HT-29 (cell line): ENCODE measurements around the gene NRG3. TPM values are rescaled to one million over a fixed set of nuclear protein-coding genes. Genes with fewer than 3 reads are reported as not detected.

ENCODE experiments used
- DNase-seq: peaks from one replicate; pipeline ENCODE4 v3.0.0-alpha.2; 2015; ENCODE audit warnings: low spot score
- total RNA-seq: library from RNA; depleted of rRNA; stranded (reverse); fragments of >200 nt; shearing (Covaris generic); gene quantifications from 2 replicates; pipeline ENCODE4 v1.2.3, GENCODE V29; 2014

Gene NRG3
- total RNA-seq, 1 experiment from 2014 or later = not detected

DNA sequence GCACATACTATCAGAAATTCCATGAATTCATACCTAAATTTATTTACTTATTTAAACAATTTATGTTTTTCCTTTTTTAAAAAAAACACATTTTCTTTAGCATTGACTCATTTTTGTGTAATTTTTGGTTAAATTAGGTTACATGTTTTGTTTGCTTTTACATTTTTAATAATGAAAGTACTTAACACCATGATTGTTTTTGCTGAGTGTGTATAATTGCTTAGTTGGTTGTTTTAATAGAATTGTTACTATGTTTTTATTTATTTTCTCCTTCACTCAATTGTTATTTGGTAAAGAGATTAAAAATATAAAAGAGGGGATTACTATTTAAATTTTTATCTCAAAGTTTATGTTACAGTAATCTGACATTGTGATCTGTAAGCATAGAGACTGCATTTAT is 508.4 kb downstream of the NRG3 start:
- no peak for DNase-seq

DNA sequence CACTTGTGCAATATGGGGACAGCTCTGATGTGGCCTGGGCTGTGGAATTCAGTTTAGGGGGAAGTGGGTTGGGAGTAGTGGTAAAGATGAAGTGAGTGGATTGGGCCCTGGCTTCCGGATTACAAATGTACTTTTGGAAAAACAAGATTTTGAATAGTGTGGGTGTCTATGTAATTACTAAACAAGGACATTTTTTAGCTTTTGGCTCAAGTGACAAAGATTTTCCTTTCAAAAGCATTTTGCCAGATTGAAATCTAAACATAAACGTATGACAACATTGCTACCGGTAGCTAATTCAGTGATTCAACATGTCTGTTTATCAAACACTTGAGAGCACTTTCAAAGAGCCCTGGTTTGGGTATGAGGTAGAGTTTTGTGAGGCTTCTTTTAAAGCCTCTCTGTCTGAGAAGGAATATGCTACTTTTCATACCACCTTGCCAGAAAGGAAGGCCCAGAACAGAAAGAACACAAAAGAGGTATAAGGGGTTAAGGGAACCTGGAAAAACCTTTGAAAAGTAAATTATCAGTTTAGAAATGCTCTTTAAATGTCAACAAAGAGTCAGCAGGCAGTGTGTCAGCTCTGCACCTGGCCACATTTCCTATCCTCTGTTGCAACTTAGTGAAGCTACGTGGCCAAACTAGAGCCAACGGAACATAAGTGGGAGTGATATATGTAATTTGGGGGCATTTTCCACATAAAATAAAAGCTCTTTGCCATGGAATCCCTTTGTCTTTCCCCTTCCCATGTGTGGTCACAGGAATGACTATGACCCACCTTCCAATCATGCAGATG is 516.1 kb downstream of the NRG3 start:
- no peak for DNase-seq

DNA sequence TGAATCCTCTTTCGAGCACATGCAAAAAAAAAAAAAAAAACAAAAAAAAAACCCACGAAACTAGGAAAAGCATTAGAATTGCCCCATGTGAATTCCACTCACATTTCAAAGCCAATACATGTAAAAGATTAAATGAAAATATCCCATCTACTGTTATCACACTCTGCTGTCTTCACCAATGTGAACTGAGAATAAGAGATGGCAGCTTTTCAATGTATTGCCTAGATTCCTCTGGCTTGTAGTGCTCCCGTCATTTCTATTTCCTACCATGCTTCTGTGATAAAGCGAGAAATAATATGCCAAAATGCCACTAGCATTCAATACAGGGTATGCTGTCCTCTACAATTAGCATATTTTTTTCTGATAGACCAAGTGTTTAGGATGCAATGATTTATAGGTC is 517.0 kb downstream of the NRG3 start:
- DNase-seq = no peak

DNA sequence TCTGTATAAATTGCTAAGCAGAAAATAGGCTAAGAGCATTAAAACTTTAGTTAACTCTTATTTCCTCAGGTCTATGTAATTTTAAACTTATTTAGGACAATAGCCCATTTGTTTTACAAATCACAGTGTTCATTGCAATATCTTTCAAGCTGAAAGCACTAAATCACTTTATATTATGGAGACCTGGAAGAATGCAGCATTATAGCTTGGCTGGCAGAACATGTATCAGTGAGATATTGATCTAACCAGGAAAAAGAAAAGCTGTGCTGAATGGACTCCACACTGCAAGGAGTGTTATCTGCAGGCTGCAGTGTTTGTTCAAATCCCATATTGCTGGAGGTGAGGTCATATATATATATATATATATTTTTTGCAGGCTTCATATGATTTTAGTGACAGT is 517.5 kb downstream of the NRG3 start:
- no peak for DNase-seq

DNA sequence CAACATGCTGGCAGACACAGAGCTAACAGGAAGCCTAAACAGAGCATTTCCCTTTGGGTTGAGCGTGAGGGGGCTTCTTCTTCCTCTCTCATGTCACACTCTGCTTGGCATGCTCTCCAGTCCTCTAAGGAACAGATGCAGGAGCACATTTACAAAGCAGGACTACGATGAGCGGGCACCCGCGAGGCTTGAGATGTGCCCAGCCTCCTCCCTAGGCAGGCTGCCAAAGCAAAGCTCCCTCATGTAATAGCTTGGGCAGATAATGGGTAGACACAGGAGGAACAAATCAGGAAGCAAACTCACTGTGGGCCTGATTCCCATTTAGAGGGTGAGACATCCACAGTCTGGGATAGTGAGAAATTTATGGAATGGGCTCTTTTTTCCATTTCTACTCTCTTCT is 519.1 kb downstream of the NRG3 start:
- DNase-seq = no peak

DNA sequence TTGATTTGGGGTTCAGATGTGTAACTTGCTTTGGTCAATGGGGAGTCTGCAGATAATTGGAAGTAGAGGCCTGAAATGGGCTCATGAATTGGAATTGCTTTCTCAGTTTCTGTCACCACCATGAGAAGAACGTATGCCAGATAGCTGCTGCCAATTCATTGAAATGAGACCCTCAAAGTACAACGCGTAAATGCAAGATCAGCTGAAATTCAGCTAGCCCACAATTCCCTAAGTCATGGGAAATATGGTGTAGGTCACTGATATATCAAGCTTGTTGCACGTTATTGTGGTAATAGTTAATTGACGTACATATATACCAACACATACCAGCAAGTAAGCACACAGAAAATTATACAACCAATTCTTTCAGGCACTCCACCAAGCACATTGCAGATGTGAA is 520.0 kb downstream of the NRG3 start:
- no peak for DNase-seq

DNA sequence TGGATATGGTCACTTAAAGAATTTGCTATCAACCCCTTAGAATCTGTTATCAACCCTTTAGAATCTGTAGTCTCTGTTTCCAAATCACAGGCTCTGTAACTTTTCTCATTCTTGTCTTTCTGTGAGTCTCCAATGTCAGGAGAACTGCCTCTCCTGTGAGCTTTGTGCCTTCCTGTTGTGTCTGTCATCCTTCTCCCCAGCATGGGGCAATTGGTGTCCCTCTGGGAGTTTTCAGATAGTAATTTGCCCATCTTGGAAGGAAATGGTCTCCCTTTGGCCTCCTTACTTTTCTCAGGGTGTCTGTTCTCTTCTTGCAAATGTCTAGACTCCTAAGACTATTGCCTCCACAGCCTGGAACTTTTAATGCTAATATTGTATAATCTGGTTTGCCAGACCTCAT is 521.9 kb downstream of the NRG3 start:
- DNase-seq = no peak

DNA sequence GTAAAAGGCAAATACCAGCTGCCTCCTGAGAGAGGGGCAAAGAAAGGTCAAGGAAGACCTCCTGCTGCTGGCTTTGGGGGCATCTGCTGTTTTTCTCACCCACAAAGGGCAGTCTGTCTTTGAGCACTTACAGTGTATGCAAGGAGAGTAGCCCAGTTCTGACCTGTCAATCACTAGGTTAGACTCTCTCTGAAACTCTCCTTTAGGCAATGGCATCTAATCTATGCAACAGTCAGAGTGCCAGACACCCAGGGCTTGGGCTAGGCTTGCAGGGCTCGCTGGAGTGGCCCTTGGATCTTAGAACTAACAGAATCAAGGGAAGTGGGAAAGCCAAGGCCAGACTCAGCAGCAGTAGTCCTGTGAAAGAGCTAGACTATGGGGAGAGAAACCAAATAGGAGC is 522.9 kb downstream of the NRG3 start:
- no peak for DNase-seq

DNA sequence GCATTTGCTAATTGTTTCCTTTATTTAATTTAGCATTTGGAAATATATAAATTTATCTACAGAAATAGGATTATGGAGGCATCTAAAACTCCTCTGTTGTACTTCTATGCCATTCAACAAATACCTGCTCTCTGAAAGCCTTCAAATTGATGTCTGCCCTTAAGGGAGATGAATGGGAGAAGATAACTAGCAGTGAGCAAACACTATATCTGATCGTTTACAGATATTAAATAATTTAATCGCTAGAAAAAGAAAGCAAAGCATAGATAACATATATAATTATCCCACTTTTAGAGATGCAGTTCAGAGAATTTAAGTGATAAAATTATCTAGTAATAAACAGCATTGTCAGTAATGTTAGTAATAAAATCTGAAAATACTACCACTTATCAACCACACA is 524.9 kb downstream of the NRG3 start:
- no peak for DNase-seq

DNA sequence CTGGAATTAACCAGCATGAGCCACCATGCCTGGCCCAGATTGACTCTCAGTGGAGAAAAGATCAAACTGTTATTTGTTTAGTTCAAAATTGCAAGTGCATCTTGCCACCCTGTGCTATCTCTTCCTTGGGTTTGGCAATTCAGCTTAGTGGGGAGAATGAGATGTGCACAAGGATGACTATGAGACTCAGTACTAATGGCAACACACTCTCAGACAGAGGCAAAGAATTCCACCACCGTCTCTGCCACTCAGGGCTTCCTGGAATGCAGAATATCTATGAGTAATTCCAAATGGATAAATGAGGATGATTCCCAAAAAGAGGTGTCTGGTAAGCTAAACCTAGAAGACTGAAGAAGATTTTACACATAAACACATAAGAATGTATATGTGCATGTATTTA is 525.8 kb downstream of the NRG3 start:
- no peak for DNase-seq

DNA sequence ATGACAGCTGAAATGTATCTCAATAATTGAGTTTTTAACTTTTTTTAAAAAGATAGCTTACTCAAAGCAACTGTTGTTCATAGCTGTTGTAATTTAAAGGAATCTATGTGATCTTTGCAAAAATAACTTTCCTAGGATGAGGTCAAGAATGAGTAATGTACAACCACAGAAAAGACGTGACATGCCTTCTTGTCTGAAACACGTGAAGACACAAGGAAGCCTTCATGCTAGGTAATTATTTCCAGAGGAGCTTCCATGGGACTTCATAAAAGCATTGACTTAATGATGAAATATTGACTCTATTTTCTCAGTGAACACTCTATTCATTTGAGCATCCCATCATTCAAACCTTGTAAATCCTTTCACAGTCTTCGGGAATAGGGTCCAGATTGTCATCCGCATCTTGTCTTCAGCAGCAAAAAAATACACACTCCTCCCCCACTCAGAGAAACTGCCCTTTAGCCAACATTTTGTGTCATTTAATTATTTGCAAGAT is 528.0 kb downstream of the NRG3 start:
- no peak for DNase-seq

DNA sequence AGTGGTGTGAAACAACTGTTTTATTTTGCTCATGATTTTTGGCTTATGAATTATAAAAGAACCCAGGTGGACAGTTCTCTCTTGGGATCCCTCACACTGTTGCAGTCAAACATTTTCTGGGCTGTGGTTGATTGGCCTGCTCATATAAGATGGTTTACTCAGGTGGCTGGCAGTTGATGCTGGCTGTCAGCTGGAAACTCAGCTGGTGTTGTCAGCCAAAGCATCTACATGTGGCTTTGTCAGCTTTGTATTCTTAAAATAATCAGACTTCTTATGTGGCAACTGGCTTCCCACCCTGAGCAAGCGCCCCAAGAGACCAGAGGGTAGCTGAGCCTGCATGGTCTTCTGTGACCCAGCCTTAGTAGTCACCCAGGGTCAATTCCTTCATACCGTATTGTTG is 534.7 kb downstream of the NRG3 start:
- DNase-seq = no peak

DNA sequence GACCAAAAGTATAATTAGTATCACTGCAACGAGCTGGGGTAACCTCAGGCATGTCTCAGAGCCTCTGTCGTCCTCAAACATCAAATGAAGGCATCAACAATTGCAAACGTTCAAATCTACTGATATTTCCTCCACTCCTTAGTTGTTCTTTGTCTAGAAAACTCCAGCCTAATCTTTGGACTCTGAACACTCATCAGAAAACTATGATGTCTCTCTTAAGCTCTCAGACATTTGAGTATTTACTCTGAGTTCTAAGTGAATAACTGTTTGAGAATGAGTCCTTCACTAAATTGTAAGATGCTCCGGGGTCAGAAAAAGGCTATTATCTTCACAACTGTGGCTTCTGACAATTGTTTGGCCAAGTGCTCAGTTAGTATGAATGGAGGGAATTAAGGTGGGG is 536.4 kb downstream of the NRG3 start:
- no peak for DNase-seq

DNA sequence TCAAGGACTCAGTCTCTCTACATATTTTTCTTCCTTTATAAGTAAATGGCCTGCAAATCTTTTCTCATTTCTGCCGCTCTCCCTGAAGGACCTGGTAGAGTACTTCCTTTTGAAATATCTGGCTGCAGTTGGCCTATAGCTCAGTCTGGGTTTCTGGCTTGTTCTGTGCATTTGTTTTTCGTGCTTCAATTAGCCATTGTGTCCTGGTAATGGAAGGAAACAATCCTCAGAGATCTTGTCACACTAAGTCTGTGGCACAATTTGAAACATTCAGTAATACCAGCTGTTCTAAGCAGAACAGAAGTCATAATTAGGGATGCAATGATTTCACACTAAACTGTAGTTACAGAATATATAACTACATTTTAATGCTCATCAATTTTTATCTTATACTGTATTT is 545.0 kb downstream of the NRG3 start:
- DNase-seq = no peak

DNA sequence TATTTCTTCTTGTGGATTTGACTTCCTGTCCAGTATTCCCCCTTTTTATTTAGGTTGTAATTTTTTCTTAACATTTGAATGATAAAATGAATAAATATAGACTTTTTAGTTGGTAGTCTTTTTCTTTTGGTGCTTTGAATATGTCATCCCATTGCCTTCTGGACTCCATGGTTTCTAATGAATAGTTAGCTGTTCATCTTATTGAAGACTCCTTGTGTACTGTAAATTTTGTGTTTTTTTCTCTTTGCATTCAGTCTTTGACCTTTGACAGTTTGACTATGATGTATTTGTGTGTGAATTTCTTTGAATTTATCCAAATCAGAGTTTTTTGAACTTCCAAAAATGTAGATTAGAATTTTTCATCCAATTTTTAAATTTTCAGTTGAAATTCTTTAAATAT is 554.3 kb downstream of the NRG3 start:
- no peak for DNase-seq

DNA sequence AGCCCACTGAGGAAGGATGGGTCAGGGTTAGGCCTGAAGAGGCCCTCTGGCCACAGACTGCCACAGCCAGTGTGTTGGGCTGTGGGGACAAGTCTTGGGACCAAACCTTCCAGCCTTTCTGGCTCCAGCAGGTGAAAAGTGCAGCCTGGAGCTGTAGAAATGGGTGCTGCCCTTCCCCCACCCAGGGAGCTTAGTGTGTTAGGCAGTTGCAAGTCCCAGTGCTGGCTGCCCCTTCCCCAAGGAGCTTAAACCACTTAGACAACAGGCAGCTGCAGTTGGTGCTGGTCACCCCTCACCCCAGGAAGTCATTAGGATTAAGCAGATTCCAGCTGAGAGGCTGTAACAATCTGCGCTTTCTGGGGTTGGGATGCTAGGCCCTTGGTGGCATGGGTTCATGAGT is 563.3 kb downstream of the NRG3 start:
- no peak for DNase-seq

DNA sequence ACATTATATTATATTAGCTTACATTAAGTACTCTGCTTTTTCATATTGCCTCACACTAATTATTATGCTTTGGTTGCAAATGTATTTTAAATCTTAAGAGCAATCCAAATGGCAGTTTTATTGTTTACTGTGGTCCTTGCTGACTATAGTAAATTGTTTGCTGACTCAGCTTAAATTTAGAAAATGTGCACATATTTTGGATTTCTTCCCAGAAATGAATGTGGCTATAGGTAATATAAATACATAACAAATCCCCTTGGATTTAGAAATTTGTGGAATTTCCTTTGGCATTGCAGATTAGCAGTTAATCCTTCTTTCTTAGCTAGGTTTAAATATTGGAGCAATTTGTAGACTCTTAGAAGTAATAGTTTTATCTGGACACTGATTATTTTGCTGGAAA is 565.8 kb downstream of the NRG3 start:
- no peak for DNase-seq

DNA sequence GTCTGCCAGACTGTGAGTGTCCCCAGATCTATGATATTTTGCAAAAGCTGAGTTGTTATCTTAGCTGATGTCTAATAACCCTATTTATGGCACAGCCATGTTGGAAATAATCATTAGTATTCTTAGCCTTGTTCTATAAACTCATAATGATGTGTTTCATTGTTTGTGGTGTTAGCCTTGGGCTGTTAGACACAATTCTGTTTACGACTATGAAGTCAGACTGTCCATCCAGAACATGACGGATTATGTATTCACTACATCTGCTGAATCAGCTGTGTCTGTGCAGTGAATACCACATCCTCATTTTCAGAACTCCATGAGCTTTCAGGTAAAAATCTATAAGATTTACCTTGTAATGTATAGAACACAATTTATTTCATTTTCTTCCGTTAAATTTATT is 577.1 kb downstream of the NRG3 start:
- no peak for DNase-seq

DNA sequence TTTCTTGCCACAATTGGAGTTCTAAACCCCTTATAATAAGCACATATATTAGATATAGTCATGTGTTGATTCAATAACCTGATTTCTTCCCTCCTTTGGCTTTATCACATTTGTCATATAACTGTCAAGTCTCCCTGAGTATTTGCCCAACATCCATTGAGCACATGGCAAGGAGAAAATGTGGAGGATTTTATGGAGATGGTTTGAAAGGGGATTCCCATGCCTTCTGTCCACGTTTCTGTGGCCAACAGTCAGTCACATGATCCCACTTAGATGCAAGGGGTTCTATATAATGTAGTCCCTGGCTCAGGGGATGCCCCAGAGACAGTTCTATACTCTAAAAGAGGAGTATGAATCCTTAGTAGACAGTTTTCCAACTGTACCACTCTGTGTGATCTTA is 577.7 kb downstream of the NRG3 start:
- DNase-seq = no peak

DNA sequence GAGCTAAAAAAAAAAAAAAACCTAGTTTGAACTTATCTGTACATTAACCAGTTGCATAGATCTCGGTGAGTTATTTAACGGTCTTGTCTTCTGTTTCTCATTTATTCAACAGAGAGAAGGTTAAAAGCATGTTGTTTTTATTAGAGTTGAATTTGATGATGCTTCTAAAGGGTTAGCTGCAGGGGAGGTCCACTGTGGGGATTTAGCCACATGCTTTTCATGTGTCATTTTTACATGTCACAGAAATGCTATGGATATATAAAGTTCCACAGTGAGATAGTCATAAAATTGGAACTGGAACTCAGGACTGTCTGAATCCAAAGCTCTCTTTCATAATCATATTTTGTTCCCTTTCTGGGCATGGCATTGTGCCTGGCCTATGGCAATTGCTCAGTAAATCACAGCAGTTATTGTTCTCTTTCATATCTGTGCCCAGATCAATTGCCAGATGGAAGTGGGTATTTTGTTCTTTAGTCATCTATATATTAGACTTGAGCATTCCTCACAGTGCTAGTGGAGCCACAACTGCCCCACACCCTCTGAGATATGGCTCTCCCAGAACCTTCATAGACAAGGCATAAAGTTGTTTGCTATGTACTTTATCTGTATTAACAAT is 578.8 kb downstream of the NRG3 start:
- no peak for DNase-seq

DNA sequence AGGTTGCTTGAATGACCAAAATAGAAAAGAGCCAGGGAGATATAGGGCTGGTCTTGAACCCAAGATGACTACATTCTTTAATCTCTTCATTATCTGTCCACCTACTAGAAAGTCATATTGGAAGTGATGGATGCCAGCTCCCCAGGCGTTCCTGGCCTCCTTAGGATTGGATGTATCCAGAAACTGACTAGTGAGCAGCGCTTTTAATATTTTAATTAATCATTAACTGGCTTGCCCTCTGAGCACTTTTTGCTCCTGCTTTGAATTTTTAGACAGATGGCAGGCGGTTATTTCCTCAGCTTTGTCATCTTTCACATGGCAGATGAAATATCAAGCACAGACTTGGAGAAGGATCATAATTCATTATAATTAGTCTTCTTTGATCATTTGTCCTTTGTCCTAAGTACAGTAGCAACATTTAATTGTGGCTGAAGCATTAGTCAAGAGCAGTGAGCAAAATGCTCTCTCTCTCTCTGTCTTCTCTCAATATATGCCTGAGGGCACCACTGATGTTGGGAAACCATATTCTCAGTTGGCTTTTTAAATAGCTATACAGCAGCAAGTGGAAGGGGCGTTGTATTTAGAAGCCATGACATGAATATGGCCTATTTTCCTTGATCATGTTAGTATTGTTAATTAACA is 588.0 kb downstream of the NRG3 start:
- no peak for DNase-seq

DNA sequence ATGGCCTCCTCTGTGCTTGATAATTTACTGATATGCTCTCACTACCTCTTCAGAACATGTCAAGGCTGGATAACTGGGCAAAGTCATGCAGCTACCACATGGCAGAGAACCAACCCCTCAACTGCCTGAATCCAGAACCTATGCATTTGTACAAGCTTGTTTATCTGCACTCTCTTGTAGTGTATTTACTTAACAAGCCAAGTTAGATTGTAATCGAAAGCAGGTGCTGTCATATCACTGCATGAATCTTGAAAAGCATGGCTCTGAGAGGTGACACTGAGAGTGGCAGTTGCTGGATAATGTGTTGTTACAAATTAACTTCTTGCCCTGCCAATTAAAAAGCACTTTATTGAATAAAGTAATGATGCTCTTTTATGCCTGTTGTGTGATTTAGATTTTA is 588.6 kb downstream of the NRG3 start:
- no peak for DNase-seq
